ENCODE measurements around the gene CREB3L1. TPM values are rescaled to one million over a fixed set of nuclear protein-coding genes. Genes with fewer than 3 reads are reported as not detected.

The CREB3L1 gene
- total and polyA plus RNA-seq, 10 donors: 0.28 to 8.9 (median 2.8) TPM

GRCh38 chr11:46304605-46305179, 27.2 kb downstream of the CREB3L1 start:
- TF ChIP-seq POLR2A (IDR thresholded peaks at IDR 0.05) (no peak), CTCF (IDR thresholded peaks at IDR 0.05 in 8 of 11, conservative IDR thresholded peaks at IDR 0.05 in 3 of 11) (no peak), POLR2AphosphoS5 (IDR thresholded peaks at IDR 0.05) (no peak)
- DNase-seq: no peak
- Histone ChIP-seq H3K4me3 (no peak overlapping the region), H3K9me3 (no peaks in the 10 kb centered on the region), H3K36me3 (no peaks in the 10 kb centered on the region), H3K4me1 (peaks cover 0 to 14% (median 6%) of the 10 kb centered on the region in 6 donors), H3K27me3 (replicated peaks in 1 of 7) (peaks cover 0 to 34% (median 0%) of the 10 kb centered on the region in 7 donors), H3K27ac (no peak overlapping the region)
- 88 to 93% (median 92%) methylated on average over 9 to 10 of the region's 10 CpGs for WGBS, 5 donors
- intact Hi-C loops (cut with DNase I; ENCODE audit: low total_unique reads): loop anchor here (5.0 kb wide), 1 partner anchor 62 kb away; no protein-coding TSS in a partner anchor

- DNase-seq: no peak
- Histone ChIP-seq H3K27ac (no peak overlapping the region), H3K4me1 (peaks cover 0 to 18% (median 6%) of the 10 kb centered on the region in 6 donors), H3K9me3 (no peaks in the 10 kb centered on the region), H3K4me3 (no peak overlapping the region), H3K27me3 (replicated peaks in 1 of 7) (peaks cover 0 to 28% (median 0%) of the 10 kb centered on the region in 7 donors), H3K36me3 (no peaks in the 10 kb centered on the region)
- WGBS, 5 donors: 42 to 61% (median 57%) methylated on average over 6 of the region's 6 CpGs
- intact Hi-C loops (cut with DNase I; ENCODE audit: low total_unique reads): loop anchor here (5.0 kb wide), 1 partner anchor 63 kb away; no protein-coding TSS in a partner anchor
- TF ChIP-seq POLR2AphosphoS5 (IDR thresholded peaks at IDR 0.05) (no peak), POLR2A (IDR thresholded peaks at IDR 0.05) (no peak), CTCF (IDR thresholded peaks at IDR 0.05 in 8 of 11, conservative IDR thresholded peaks at IDR 0.05 in 3 of 11) (peak in 2 of 11 experiments; percentile 21 to 29)
Observed at GRCh38 chr11:46305295-46305694, 27.8 kb downstream of the CREB3L1 start.

GRCh38 chr11:46306296-46306853, 28.9 kb downstream of the CREB3L1 start:
- TF ChIP-seq POLR2A (IDR thresholded peaks at IDR 0.05) (no peak), CTCF (IDR thresholded peaks at IDR 0.05 in 8 of 11, conservative IDR thresholded peaks at IDR 0.05 in 3 of 11) (no peak), POLR2AphosphoS5 (IDR thresholded peaks at IDR 0.05) (no peak)
- Histone ChIP-seq H3K27ac (peak overlapping the region in 1 of 8 donors; percentile 7), H3K36me3 (no peaks in the 10 kb centered on the region), H3K27me3 (replicated peaks in 1 of 7) (peaks cover 0 to 23% (median 0%) of the 10 kb centered on the region in 7 donors), H3K4me1 (peaks cover 0 to 18% (median 6%) of the 10 kb centered on the region in 6 donors), H3K9me3 (no peaks in the 10 kb centered on the region), H3K4me3 (no peak overlapping the region)
- intact Hi-C loops (cut with DNase I; ENCODE audit: low total_unique reads): loop anchor here (5.0 kb wide), 1 partner anchor 64 kb away; no protein-coding TSS in a partner anchor
- no peak for DNase-seq
- 79 to 93% (median 87%) methylated on average over 5 of the region's 5 CpGs for WGBS, 5 donors

GRCh38 chr11:46307369-46307768, 29.9 kb downstream of the CREB3L1 start:
- Histone ChIP-seq H3K36me3 (no peaks in the 10 kb centered on the region), H3K4me1 (peaks cover 0 to 18% (median 6%) of the 10 kb centered on the region in 6 donors), H3K27ac (no peak overlapping the region), H3K27me3 (replicated peaks in 1 of 7) (peaks cover 0 to 18% (median 0%) of the 10 kb centered on the region in 7 donors), H3K4me3 (no peak overlapping the region), H3K9me3 (no peaks in the 10 kb centered on the region)
- TF ChIP-seq POLR2AphosphoS5 (IDR thresholded peaks at IDR 0.05) (no peak), CTCF (IDR thresholded peaks at IDR 0.05 in 8 of 11, conservative IDR thresholded peaks at IDR 0.05 in 3 of 11) (no peak), POLR2A (IDR thresholded peaks at IDR 0.05) (no peak)
- intact Hi-C loops (cut with DNase I; ENCODE audit: low total_unique reads): loop anchor here (5.0 kb wide), 1 partner anchor 65 kb away; no protein-coding TSS in a partner anchor
- 76 to 87% (median 82%) methylated on average over 3 of the region's 3 CpGs for WGBS, 5 donors
- no peak for DNase-seq
